Thyroid gland (tissue), 4 donors: ENCODE measurements around the gene RNF44.

ENCODE experiments used
- CTCF ChIP-seq, 6 experiments: fragments of 200-600 bp in 3 of 6; fragments of 450-650 bp in 3 of 6; sonication (generic) in 3 of 6; IDR thresholded peaks; one replicate each; pipeline ENCODE4 v1.5.1; 2016 to 2019; ENCODE audit warnings: antibody characterized with exemption in 6 of 6, mild to moderate bottlenecking in 2 of 6, inconsistent platforms in 1 of 6, moderate library complexity in 1 of 6
- POLR2A ChIP-seq, 2 donors: fragments of 450-650 bp; IDR thresholded peaks; one replicate each; pipeline ENCODE4 v1.6.1; 2017; ENCODE audit warnings: antibody characterized with exemption in 2 of 2, mild to moderate bottlenecking in 2 of 2, moderate library complexity in 1 of 2

GRCh38 chr5:176524138-176524537, 13.1 kb downstream of the RNF44 start:
- no peak for TF ChIP-seq CTCF (IDR thresholded peaks at IDR 0.05)
- TF ChIP-seq POLR2A (IDR thresholded peaks at IDR 0.05) = no peak
